Common myeloid progenitor, CD34-positive (primary cell): ENCODE measurements around the gene IAH1.

Experiments
- CTCF ChIA-PET: fragments of 350-600 bp; sonication (Branson Sonifier 250); formaldehyde crosslinking; loops from one replicate; lab custom pipeline; 2021; ENCODE audit warnings: antibody characterized with exemption; lab: Charles Lee
- POLR2A ChIA-PET: fragments of 350-600 bp; sonication (Branson Sonifier 250); formaldehyde crosslinking; loops from one replicate; lab custom pipeline; 2021; ENCODE audit warnings: antibody characterized with exemption; lab: Charles Lee
- DNase-seq, 3 donors: peaks; one replicate each; pipeline versions ENCODE4 v3.0.0 to v3.0.0-alpha.2; 2013
- H3K27ac ChIP-seq, 2 experiments: 1 replicate in 1 of 2; 2 replicates in 1 of 2; pipeline ENCODE4 v1.7.0; 2013; ENCODE audit warnings: inconsistent platforms in 2 of 2, low read length in 2 of 2, mild to moderate bottlenecking in 2 of 2, low read depth in 1 of 2, moderate library complexity in 1 of 2; ENCODE audit not compliant: severe bottlenecking in 2 of 2, insufficient read depth in 1 of 2, poor library complexity in 1 of 2
- H3K27me3 ChIP-seq, 5 experiments: replicated peaks in 2 of 5; 1 replicate in 3 of 5; 2 replicates in 2 of 5; pipeline versions ENCODE4 v1.6.1 to v1.7.0; 2013; ENCODE audit warnings: low read length in 4 of 5, mild to moderate bottlenecking in 2 of 5, moderate library complexity in 2 of 5, inconsistent platforms in 1 of 5; ENCODE audit not compliant: insufficient read depth in 5 of 5, control insufficient read depth in 4 of 5
- H3K36me3 ChIP-seq, 4 experiments: 1 replicate in 2 of 4; 2 replicates in 2 of 4; pipeline versions ENCODE4 v1.6.1 to v1.7.0; 2013; ENCODE audit warnings: low read length in 3 of 4, control low read depth in 1 of 4, mild to moderate bottlenecking in 1 of 4; ENCODE audit not compliant: control insufficient read depth in 4 of 4, insufficient read depth in 4 of 4
- H3K4me1 ChIP-seq, 4 experiments: 1 replicate in 3 of 4; 2 replicates in 1 of 4; pipeline versions ENCODE4 v1.6.1 to v1.7.1; 2013; ENCODE audit warnings: low read length in 3 of 4, mild to moderate bottlenecking in 3 of 4, control low read depth in 1 of 4, inconsistent platforms in 1 of 4, moderate library complexity in 1 of 4; ENCODE audit not compliant: control insufficient read depth in 4 of 4, insufficient read depth in 4 of 4; ENCODE audit errors: control extremely low read depth in 1 of 4
- H3K4me3 ChIP-seq, 7 experiments: 1 replicate in 4 of 7; 2 replicates in 3 of 7; pipeline versions ENCODE4 v1.5.1 to v1.7.0; 2013; ENCODE audit warnings: mild to moderate bottlenecking in 7 of 7, low read length in 6 of 7, moderate library complexity in 6 of 7, inconsistent platforms in 2 of 7, low read depth in 2 of 7, control low read depth in 1 of 7; ENCODE audit not compliant: insufficient read depth in 4 of 7, control insufficient read depth in 1 of 7; ENCODE audit errors: extremely low read depth in 1 of 7
- H3K9me3 ChIP-seq, 5 experiments: 1 replicate in 4 of 5; 2 replicates in 1 of 5; pipeline versions ENCODE4 v1.6.1 to v1.7.1; 2013; ENCODE audit warnings: low read length in 4 of 5, mild to moderate bottlenecking in 2 of 5, inconsistent platforms in 1 of 5, low read depth in 1 of 5, moderate library complexity in 1 of 5; ENCODE audit not compliant: control insufficient read depth in 4 of 5, insufficient read depth in 2 of 5; ENCODE audit errors: control extremely low read depth in 1 of 5
- WGBS: methylation state at CpG from one replicate; pipeline ENCODE4 v1.1.5; 2013; ENCODE audit not compliant: insufficient coverage; 5-methylcytosine and 5-hydroxymethylcytosine counted together

The IAH1 gene

DNA sequence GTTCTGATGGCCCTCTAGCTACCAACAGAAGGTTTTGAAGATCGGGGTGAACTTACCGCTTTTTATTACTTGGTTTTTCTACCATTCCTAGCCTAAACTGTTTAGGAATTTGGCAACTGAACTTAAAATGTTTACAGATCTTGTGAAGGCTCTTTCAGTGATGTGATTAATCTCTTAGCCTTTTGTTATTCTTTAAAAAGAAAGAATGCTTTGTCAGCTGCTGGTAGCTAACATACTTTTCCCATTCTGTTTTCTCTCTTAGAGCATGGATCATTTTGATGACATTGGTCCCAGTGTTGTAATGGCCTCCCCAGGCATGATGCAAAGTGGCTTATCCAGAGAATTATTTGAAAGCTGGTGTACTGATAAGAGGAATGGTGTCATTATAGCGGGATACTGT is 32.8 kb upstream of the IAH1 start:
- DNase-seq: no peak
- H3K9me3 ChIP-seq: peaks cover 0 to 2% (median 0%) of the 10 kb centered on the region in 5 experiments
- H3K36me3 ChIP-seq: peaks cover 36 to 79% (median 49%) of the 10 kb centered on the region in 4 experiments
- no peaks in the 10 kb centered on the region for H3K27me3 ChIP-seq
- CTCF ChIA-PET: interaction anchor here (1.1 kb wide), 1 partner anchor 298 kb away, joined by 3 read pairs; no protein-coding TSS in a partner anchor
- WGBS: 100% methylated on average over 3 of the region's 3 CpGs
- H3K27ac ChIP-seq: no peak overlapping the region
- no peaks in the 10 kb centered on the region for H3K4me1 ChIP-seq
- H3K4me3 ChIP-seq: no peak overlapping the region
- POLR2A ChIA-PET: no interaction called here

DNA sequence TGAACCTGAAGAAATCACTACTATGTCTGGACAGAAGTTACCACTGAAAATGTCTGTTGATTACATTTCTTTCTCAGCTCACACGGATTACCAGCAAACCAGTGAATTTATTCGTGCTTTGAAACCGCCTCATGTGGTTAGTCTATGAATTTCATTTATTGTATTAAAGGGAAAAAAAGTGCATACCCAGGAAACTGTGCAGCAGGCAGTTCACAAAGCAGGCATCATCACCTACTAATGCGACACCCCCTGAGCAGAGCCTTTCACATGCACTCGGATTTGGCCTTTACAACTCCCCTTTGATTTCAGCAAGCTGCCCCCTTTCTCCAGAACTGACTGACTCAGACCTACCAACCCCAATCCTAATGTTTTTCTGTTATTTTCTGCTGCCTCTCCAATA is 30.8 kb upstream of the IAH1 start:
- 94% methylated on average over 5 of the region's 5 CpGs for WGBS
- no peak overlapping the region for H3K4me3 ChIP-seq
- POLR2A ChIA-PET: no interaction called here
- no peaks in the 10 kb centered on the region for H3K9me3 ChIP-seq
- H3K27ac ChIP-seq: no peak overlapping the region
- peaks cover 29 to 79% (median 43%) of the 10 kb centered on the region in 4 experiments for H3K36me3 ChIP-seq
- CTCF ChIA-PET: no interaction called here
- DNase-seq: no peak
- H3K27me3 ChIP-seq: no peaks in the 10 kb centered on the region
- H3K4me1 ChIP-seq: no peaks in the 10 kb centered on the region

DNA sequence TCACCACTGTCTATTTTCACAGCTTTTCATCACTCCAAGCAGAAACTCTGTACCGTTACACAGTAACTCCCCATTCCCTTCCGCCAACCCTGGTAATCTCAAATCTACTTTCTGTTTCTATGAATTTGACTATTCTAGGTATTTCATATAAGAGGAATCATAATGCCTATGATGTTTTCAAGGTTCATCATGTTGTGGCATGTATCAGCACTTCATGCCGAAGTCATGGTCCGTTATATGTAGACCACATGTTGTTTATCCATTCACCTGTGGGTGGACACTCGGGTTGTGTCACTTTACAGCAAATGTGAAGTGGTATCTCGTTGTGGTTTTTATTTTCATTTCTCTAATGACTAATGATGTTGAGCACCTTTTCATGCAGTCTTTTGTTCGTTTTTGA is 29.3 kb upstream of the IAH1 start:
- Histone ChIP-seq H3K9me3 (no peaks in the 10 kb centered on the region), H3K4me3 (no peak overlapping the region), H3K4me1 (no peaks in the 10 kb centered on the region), H3K27ac (no peak overlapping the region), H3K36me3 (peaks cover 20 to 82% (median 45%) of the 10 kb centered on the region in 4 experiments), H3K27me3 (no peaks in the 10 kb centered on the region)
- 89% methylated on average over 5 of the region's 7 CpGs for WGBS
- CTCF ChIA-PET: no interaction called here
- DNase-seq: no peak
- POLR2A ChIA-PET: no interaction called here

DNA sequence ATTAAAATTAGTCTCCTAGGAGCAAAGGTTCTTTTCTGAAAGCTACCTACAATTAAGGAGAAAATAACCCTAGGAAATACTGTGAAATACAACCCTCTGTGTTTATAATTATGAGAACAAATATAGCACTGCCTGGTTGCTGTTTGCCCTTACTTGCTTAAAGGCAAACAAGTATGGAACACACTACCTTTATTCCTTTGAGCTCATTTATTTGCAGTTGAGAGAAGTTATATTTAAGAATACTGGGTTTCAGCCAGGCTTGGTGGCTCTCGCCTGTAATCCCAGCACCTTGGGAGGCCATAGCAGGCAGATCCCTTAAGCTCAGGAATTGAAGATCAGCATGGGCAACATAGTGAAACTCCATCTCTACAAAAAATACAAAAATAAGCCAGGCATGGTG is 23.1 kb upstream of the IAH1 start:
- no peaks in the 10 kb centered on the region for H3K27me3 ChIP-seq
- 100% methylated on average over 1 of the region's 1 CpG for WGBS
- DNase-seq: no peak
- H3K27ac ChIP-seq: no peak overlapping the region
- H3K4me1 ChIP-seq: no peaks in the 10 kb centered on the region
- no peak overlapping the region for H3K4me3 ChIP-seq
- ChIA-PET CTCF (no interaction called here), POLR2A (interaction anchor here (0.6 kb wide), 1 partner anchor 108 kb away, joined by 3 read pairs; no protein-coding TSS in a partner anchor)
- no peaks in the 10 kb centered on the region for H3K9me3 ChIP-seq
- H3K36me3 ChIP-seq: peaks cover 12 to 68% (median 41%) of the 10 kb centered on the region in 4 experiments

DNA sequence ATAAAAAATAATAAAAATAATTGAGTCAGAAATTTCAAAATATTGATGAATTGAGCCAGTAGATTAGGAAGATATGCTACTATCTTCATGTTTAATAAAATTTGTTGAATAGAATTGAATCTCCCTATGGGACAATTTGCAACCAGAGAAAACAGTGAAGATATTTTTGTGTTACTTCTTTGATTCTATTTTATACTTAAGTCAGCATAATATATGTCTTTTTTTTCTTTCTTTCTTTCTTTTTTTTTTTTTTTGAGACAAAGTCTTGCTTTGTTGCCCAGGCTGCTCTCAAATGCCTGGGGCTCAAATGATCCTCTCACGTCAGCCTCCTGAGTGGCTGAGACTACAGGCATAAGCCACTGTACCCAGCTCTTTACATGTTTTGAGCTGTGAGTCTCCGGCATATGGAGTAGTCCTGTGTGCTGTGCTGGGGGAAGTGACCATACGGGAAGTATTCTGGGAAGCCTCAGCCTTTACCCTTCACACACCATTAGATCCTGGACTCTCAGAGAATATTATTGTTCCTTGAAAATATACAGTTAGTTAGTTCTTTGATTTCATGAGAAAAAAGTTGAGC is 13.8 kb upstream of the IAH1 start:
- 100% methylated on average over 1 of the region's 3 CpGs for WGBS
- H3K4me1 ChIP-seq: no peaks in the 10 kb centered on the region
- no peaks in the 10 kb centered on the region for H3K27me3 ChIP-seq
- H3K4me3 ChIP-seq: no peak overlapping the region
- ChIA-PET POLR2A (no interaction called here), CTCF (no interaction called here)
- no peak overlapping the region for H3K27ac ChIP-seq
- peaks cover 9 to 48% (median 25%) of the 10 kb centered on the region in 4 experiments for H3K36me3 ChIP-seq
- no peak for DNase-seq
- H3K9me3 ChIP-seq: no peaks in the 10 kb centered on the region

DNA sequence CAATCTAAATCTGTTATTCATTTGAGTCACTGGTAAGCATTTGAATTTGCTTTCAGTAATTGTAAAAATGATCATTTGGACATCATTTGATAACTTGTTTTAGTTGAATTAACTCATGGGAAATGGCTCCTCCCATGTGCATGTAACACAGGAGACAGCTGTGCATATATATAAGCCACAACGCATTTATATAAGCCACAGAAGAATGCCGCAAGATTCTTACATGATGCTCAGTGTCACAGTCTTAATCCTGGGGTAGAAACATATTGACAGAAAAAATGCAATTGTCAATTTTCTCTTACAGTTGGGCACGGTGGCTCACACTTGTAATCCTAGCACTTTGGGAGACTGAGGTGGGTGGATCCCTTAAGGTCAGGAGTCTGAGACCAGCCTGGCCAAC is 13.3 kb upstream of the IAH1 start:
- Histone ChIP-seq H3K4me1 (no peaks in the 10 kb centered on the region), H3K36me3 (peaks cover 9 to 47% (median 28%) of the 10 kb centered on the region in 4 experiments), H3K27ac (no peak overlapping the region), H3K4me3 (no peak overlapping the region), H3K9me3 (no peaks in the 10 kb centered on the region), H3K27me3 (no peaks in the 10 kb centered on the region)
- POLR2A ChIA-PET: no interaction called here
- CTCF ChIA-PET: no interaction called here
- DNase-seq: no peak
- 100% methylated on average over 2 of the region's 3 CpGs for WGBS

DNA sequence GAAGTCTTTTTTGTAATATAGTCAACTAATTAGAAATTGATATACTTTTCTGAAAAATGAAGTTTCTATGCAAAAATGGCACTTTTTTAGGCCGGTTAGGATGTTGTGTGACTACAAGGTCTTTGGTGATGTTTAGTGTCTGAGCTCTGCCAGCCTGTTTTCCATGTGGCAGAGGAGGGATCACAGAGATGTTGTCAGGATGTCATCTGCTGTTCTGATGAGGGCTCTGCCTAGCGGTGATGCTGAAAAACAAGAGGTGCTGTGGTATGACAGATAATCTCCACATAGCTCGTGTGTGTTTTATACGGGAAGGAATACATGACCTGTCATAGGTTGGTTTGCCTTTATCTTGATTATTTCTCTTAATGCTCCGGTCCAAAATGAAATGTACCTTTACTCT is 12.0 kb upstream of the IAH1 start:
- Histone ChIP-seq H3K27ac (no peak overlapping the region), H3K36me3 (peaks cover 4 to 41% (median 26%) of the 10 kb centered on the region in 4 experiments), H3K4me1 (no peaks in the 10 kb centered on the region), H3K9me3 (no peaks in the 10 kb centered on the region), H3K27me3 (no peaks in the 10 kb centered on the region), H3K4me3 (no peak overlapping the region)
- POLR2A ChIA-PET: no interaction called here
- no peak for DNase-seq
- WGBS: 94% methylated on average over 3 of the region's 5 CpGs
- CTCF ChIA-PET: no interaction called here
